GM21619 (cell line): Measurements from ENCODE around the gene MYO7B.
A peak's percentile ranks its signal among the peaks of the same experiment; 100 is the strongest.

ENCODE experiments used
- ATAC-seq: cut with Tn5 transposase; IDR thresholded peaks from one replicate; pipeline ENCODE4 v1.9.1; 2021; ENCODE audit not compliant: unreplicated experiment

MYO7B gene

GRCh38 chr2:127646487-127647241 is 111.2 kb downstream of the MYO7B start:
- ATAC-seq: no peak

- no peak for ATAC-seq
These were observed 112.0 kb downstream of the MYO7B start for GRCh38 chr2:127647242-127648190.

GRCh38 chr2:127648321-127648720 is 112.8 kb downstream of the MYO7B start:
- no peak for ATAC-seq

GRCh38 chr2:127649100-127649611 is 113.7 kb downstream of the MYO7B start:
- no peak for ATAC-seq

GRCh38 chr2:127649684-127650040 is 114.2 kb downstream of the MYO7B start:
- peak; percentile 71 for ATAC-seq

GRCh38 chr2:127650041-127650784 is 114.7 kb downstream of the MYO7B start:
- no peak for ATAC-seq

- ATAC-seq: no peak
These were observed 115.4 kb downstream of the MYO7B start for GRCh38 chr2:127650785-127651380.

- ATAC-seq: no peak
These were observed 115.9 kb downstream of the MYO7B start for GRCh38 chr2:127651381-127651809.

- no peak for ATAC-seq
These were observed 116.6 kb downstream of the MYO7B start for GRCh38 chr2:127651971-127652550.

- no peak for ATAC-seq
These were observed 117.4 kb downstream of the MYO7B start for GRCh38 chr2:127652786-127653357.

GRCh38 chr2:127653421-127654083 is 118.1 kb downstream of the MYO7B start:
- no peak for ATAC-seq

- no peak for ATAC-seq
These were observed 118.8 kb downstream of the MYO7B start for GRCh38 chr2:127654084-127654837.

GRCh38 chr2:127654838-127655175 is 119.3 kb downstream of the MYO7B start:
- no peak for ATAC-seq

- no peak for ATAC-seq
These were observed 120.0 kb downstream of the MYO7B start for GRCh38 chr2:127655209-127656073.

GRCh38 chr2:127656569-127657231 is 121.2 kb downstream of the MYO7B start:
- ATAC-seq: no peak

GRCh38 chr2:127657232-127657595 is 121.7 kb downstream of the MYO7B start:
- ATAC-seq: no peak

- ATAC-seq: no peak
These were observed 122.7 kb downstream of the MYO7B start for GRCh38 chr2:127658146-127658545.
